ENCODE results near the gene AHNAK2. TPM values are rescaled to one million over a fixed set of nuclear protein-coding genes. Genes with fewer than 3 reads are reported as not detected.

AHNAK2 gene
- total RNA-seq, 1 donor from 2014 or later: 2.0 TPM

GRCh38 chr14:104957146-104958113 lies 20.7 kb downstream of the AHNAK2 start:
- Mint-ChIP-seq H3K36me3 (no peaks in the 10 kb centered on the region), H3K27me3 (peaks cover 36% of the 10 kb centered on the region), H3K4me1 (ENCODE audit: unreplicated experiment) (no peaks in the 10 kb centered on the region), H3K9me3 (no peaks in the 10 kb centered on the region), H3K27ac (no peak overlapping the region), H3K4me3 (no peak overlapping the region)
- DNase-seq (ENCODE audit: extremely low spot score, unreplicated experiment): no peak
- no peak for TF ChIP-seq CTCF (conservative IDR thresholded peaks at IDR 0.05)

- no peaks in the 10 kb centered on the region for H3K4me1 Mint-ChIP-seq (ENCODE audit: unreplicated experiment)
- no peaks in the 10 kb centered on the region for H3K9me3 Mint-ChIP-seq
- TF ChIP-seq CTCF (conservative IDR thresholded peaks at IDR 0.05): no peak
- peaks cover 31% of the 10 kb centered on the region for H3K27me3 Mint-ChIP-seq
- H3K27ac Mint-ChIP-seq: no peak overlapping the region
- DNase-seq (ENCODE audit: extremely low spot score, unreplicated experiment): no peak
- H3K4me3 Mint-ChIP-seq: no peak overlapping the region
- no peaks in the 10 kb centered on the region for H3K36me3 Mint-ChIP-seq
These were observed 21.8 kb downstream of the AHNAK2 start for GRCh38 chr14:104956290-104956890.

GRCh38 chr14:104955396-104955770 lies 22.8 kb downstream of the AHNAK2 start:
- no peak for TF ChIP-seq CTCF (conservative IDR thresholded peaks at IDR 0.05)
- peaks cover 28% of the 10 kb centered on the region for H3K27me3 Mint-ChIP-seq
- H3K4me1 Mint-ChIP-seq (ENCODE audit: unreplicated experiment): no peaks in the 10 kb centered on the region
- H3K4me3 Mint-ChIP-seq: no peak overlapping the region
- H3K36me3 Mint-ChIP-seq: no peaks in the 10 kb centered on the region
- DNase-seq (ENCODE audit: extremely low spot score, unreplicated experiment): no peak
- no peak overlapping the region for H3K27ac Mint-ChIP-seq
- H3K9me3 Mint-ChIP-seq: no peaks in the 10 kb centered on the region

- H3K4me1 Mint-ChIP-seq (ENCODE audit: unreplicated experiment): no peaks in the 10 kb centered on the region
- TF ChIP-seq CTCF (conservative IDR thresholded peaks at IDR 0.05): no peak
- H3K4me3 Mint-ChIP-seq: no peak overlapping the region
- DNase-seq (ENCODE audit: extremely low spot score, unreplicated experiment): no peak
- H3K36me3 Mint-ChIP-seq: no peaks in the 10 kb centered on the region
- peaks cover 26% of the 10 kb centered on the region for H3K27me3 Mint-ChIP-seq
- no peak overlapping the region for H3K27ac Mint-ChIP-seq
- H3K9me3 Mint-ChIP-seq: no peaks in the 10 kb centered on the region
These were observed 23.3 kb downstream of the AHNAK2 start for GRCh38 chr14:104954746-104955395.

- H3K27ac Mint-ChIP-seq: no peak overlapping the region
- no peak overlapping the region for H3K4me3 Mint-ChIP-seq
- no peak for DNase-seq (ENCODE audit: extremely low spot score, unreplicated experiment)
- no peaks in the 10 kb centered on the region for H3K9me3 Mint-ChIP-seq
- no peaks in the 10 kb centered on the region for H3K36me3 Mint-ChIP-seq
- H3K27me3 Mint-ChIP-seq: peaks cover 22% of the 10 kb centered on the region
- H3K4me1 Mint-ChIP-seq (ENCODE audit: unreplicated experiment): no peaks in the 10 kb centered on the region
- no peak for TF ChIP-seq CTCF (conservative IDR thresholded peaks at IDR 0.05)
These were observed 24.1 kb downstream of the AHNAK2 start for GRCh38 chr14:104953896-104954656.
